ENCODE data around the gene NRCAM. TPM values are rescaled to one million over a fixed set of nuclear protein-coding genes. Genes with fewer than 3 reads are reported as not detected.

Gene NRCAM
- total RNA-seq, 1 donor from 2014 or later: 0.53 TPM

GRCh38 chr7:108232076-108232475, 224.2 kb downstream of the NRCAM start:
- H3K27me3 ChIP-seq: no peaks in the 10 kb centered on the region
- H3K27ac ChIP-seq: no peak overlapping the region
- H3K36me3 ChIP-seq: no peaks in the 10 kb centered on the region
- DNase-seq (ENCODE audit: low spot score in 2 of 2): no peak
- H3K4me1 ChIP-seq: no peaks in the 10 kb centered on the region
- intact Hi-C loops (cut with DNase I): no loop called here
- H3K4me3 ChIP-seq: no peak overlapping the region
- no peak for TF ChIP-seq CTCF (IDR thresholded peaks at IDR 0.05)
- no peaks in the 10 kb centered on the region for H3K9me3 ChIP-seq

- TF ChIP-seq CTCF (IDR thresholded peaks at IDR 0.05): no peak
- intact Hi-C loops (cut with DNase I): no loop called here
- H3K4me3 ChIP-seq: no peak overlapping the region
- H3K4me1 ChIP-seq: no peaks in the 10 kb centered on the region
- no peaks in the 10 kb centered on the region for H3K9me3 ChIP-seq
- no peaks in the 10 kb centered on the region for H3K27me3 ChIP-seq
- no peak for DNase-seq (ENCODE audit: low spot score in 2 of 2)
- H3K36me3 ChIP-seq: no peaks in the 10 kb centered on the region
- no peak overlapping the region for H3K27ac ChIP-seq
Measured at GRCh38 chr7:108231221-108231620, 225.0 kb downstream of the NRCAM start.

DNA sequence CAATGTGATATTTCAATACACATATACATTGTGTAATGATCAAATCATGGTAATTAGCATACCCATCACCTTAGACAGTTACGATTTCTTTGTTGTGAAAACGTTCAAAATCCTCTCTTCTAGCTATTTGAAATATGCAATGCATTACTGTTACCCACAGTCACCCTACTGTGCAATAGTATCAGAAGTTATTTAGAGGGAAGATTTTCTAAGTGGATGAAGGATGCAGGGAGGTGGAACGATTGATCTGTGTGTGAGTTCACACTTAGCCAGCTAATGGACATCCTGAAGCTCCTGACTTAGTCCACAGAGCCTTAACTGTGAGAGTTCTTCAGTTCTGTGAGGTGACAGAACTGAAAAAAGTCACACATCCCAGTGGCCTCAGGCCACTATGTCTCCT, 228.9 kb downstream of the NRCAM start:
- H3K9me3 ChIP-seq: no peaks in the 10 kb centered on the region
- H3K27me3 ChIP-seq: no peaks in the 10 kb centered on the region
- no peak for TF ChIP-seq CTCF (IDR thresholded peaks at IDR 0.05)
- no peaks in the 10 kb centered on the region for H3K36me3 ChIP-seq
- intact Hi-C loops (cut with DNase I): no loop called here
- no peaks in the 10 kb centered on the region for H3K4me1 ChIP-seq
- no peak overlapping the region for H3K4me3 ChIP-seq
- DNase-seq (ENCODE audit: low spot score in 2 of 2): no peak
- H3K27ac ChIP-seq: no peak overlapping the region

DNA sequence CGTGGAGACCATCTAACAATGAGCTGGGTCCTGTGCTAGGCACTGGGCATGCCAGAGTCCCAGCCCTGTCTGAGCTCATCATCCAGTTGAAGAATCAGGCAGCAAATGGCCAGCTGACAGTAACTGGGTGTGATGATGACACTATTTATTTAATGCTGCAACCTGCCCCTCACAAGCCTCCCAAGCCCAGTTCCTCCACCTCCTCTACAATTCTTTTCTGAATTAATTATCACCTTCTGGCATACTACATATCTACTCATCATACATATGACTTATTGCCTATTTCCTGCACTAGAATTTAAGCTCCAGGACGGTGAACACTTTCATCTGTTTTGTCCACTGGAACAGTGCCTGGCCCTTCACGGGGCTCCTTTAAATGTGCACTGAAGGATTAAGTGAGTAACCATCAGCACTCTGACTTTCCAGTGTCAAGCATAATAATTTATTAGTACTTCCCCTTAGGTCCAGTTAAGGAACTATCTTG, 229.4 kb downstream of the NRCAM start:
- Histone ChIP-seq H3K27me3 (no peaks in the 10 kb centered on the region), H3K9me3 (no peaks in the 10 kb centered on the region), H3K4me1 (no peaks in the 10 kb centered on the region), H3K4me3 (no peak overlapping the region), H3K36me3 (no peaks in the 10 kb centered on the region), H3K27ac (no peak overlapping the region)
- no peak for TF ChIP-seq CTCF (IDR thresholded peaks at IDR 0.05)
- intact Hi-C loops (cut with DNase I): no loop called here
- DNase-seq (ENCODE audit: low spot score in 2 of 2): no peak

DNA sequence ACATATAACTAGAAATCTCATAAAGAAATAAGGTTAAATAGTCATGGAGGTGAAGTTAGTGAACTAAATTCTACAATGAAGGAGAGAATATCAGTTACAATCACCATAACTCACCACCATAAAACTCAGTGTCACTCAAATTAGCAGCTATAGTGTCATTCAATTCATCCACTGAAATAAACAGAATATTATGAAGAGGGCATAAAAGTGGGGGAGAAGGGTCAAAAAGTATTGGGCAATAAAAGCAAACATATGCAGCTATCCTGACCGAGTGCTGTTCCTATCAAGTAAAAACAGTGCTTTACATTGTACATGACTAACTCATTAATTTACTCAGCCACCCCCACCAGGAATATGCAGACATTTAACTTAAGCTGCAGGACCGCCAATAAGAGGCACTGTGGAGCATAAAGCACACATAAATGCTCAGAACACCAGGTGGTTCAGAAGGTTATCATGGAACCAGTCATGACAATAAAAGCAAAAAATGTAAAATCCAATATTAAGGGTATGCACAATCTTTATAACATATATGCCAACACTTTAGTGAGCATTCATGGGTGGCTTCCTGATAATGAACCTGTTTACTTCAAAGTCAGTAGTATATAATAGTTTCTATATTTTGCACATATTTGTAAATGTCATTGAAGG, 230.6 kb downstream of the NRCAM start:
- intact Hi-C loops (cut with DNase I): no loop called here
- H3K27ac ChIP-seq: no peak overlapping the region
- no peak for DNase-seq (ENCODE audit: low spot score in 2 of 2)
- H3K36me3 ChIP-seq: no peaks in the 10 kb centered on the region
- no peaks in the 10 kb centered on the region for H3K27me3 ChIP-seq
- H3K4me1 ChIP-seq: no peaks in the 10 kb centered on the region
- no peak overlapping the region for H3K4me3 ChIP-seq
- no peak for TF ChIP-seq CTCF (IDR thresholded peaks at IDR 0.05)
- no peaks in the 10 kb centered on the region for H3K9me3 ChIP-seq

DNA sequence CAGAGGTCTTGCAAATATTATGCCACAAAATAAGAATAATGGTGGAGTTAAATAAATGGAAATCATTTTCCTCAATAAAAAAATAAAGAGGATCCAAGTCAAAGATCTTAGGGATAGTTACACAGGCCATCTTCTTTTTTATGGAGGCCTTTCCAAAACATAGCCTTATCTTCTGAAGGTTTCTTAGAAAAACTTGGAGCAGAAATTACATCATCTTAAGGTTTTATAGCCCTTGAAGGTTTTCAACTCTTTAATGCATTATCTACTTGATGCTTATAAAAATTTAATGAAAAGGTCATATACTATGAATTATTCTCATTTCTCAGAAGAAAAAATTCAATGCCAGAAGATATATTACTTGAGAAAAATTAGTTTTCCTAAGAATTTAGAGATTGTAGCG, 231.8 kb downstream of the NRCAM start:
- H3K4me3 ChIP-seq: no peak overlapping the region
- no peak for TF ChIP-seq CTCF (IDR thresholded peaks at IDR 0.05)
- no peaks in the 10 kb centered on the region for H3K36me3 ChIP-seq
- DNase-seq (ENCODE audit: low spot score in 2 of 2): no peak
- H3K4me1 ChIP-seq: no peaks in the 10 kb centered on the region
- intact Hi-C loops (cut with DNase I): no loop called here
- no peak overlapping the region for H3K27ac ChIP-seq
- no peaks in the 10 kb centered on the region for H3K9me3 ChIP-seq
- H3K27me3 ChIP-seq: no peaks in the 10 kb centered on the region

Measured in ascending aorta (tissue), 2 donors.